Neural progenitor cell (in vitro differentiated cells): ENCODE results near the gene AUTS2. TPM values are rescaled to one million over a fixed set of nuclear protein-coding genes. Genes with fewer than 3 reads are reported as not detected.
"Not testable (repeated sequence)": the region's sequence is repeated elsewhere in the genome, so short reads cannot be mapped to it uniquely, and the experiment has no call there.

Experiments used
- DNase-seq: peaks from one replicate; pipeline ENCODE4 v3.0.0-alpha.2; 2016; ENCODE audit warnings: low spot score
- H2AFZ ChIP-seq: fragments of 200-600 bp; sonication (generic); replicated peaks from 2 replicates; pipeline ENCODE4 v1.6.1; 2016; ENCODE audit warnings: antibody characterized with exemption
- H3F3A ChIP-seq: fragments of 200-600 bp; sonication (generic); 2 replicates; pipeline ENCODE4 v1.6.1; 2016; ENCODE audit warnings: antibody characterized with exemption, low read depth
- H3K27ac ChIP-seq: fragments of 200-600 bp; sonication (generic); 2 replicates; pipeline ENCODE4 v1.5.1; 2016; ENCODE audit warnings: mild to moderate bottlenecking
- H3K27me3 ChIP-seq: fragments of 200-600 bp; sonication (generic); 2 replicates; pipeline ENCODE4 v1.6.1; 2016; ENCODE audit warnings: mild to moderate bottlenecking, moderate library complexity
- H3K36me3 ChIP-seq: fragments of 200-600 bp; sonication (generic); 2 replicates; pipeline ENCODE4 v1.5.1; 2016
- H3K4me1 ChIP-seq: fragments of 200-600 bp; sonication (generic); 2 replicates; pipeline ENCODE4 v1.6.1; 2016; ENCODE audit warnings: mixed run types
- H3K4me2 ChIP-seq: fragments of 200-600 bp; sonication (generic); 2 replicates; pipeline ENCODE4 v1.6.1; 2016
- H3K4me3 ChIP-seq: fragments of 200-600 bp; sonication (generic); 2 replicates; pipeline ENCODE4 v1.5.1; 2016
- H3K79me2 ChIP-seq: fragments of 200-600 bp; sonication (generic); 2 replicates; pipeline ENCODE4 v1.6.1; 2016; ENCODE audit warnings: low read depth
- H3K9ac ChIP-seq: fragments of 200-600 bp; sonication (generic); 2 replicates; pipeline ENCODE4 v1.6.1; 2016
- H3K9me3 ChIP-seq: fragments of 200-600 bp; sonication (generic); 2 replicates; pipeline ENCODE4 v1.5.1; 2016; ENCODE audit warnings: low read depth
- H4K20me1 ChIP-seq: fragments of 200-600 bp; sonication (generic); 2 replicates; pipeline ENCODE4 v1.6.1; 2016; ENCODE audit warnings: low read depth
- H3K27ac Mint-ChIP-seq: 3 replicates; pipeline ENCODE4 v1.8.0; 2021; ENCODE audit warnings: mixed read lengths
- H3K27me3 Mint-ChIP-seq: 2 replicates; pipeline ENCODE4 v1.8.0; 2022; ENCODE audit warnings: low read depth, mild to moderate bottlenecking, inconsistent platforms, moderate library complexity, mixed read lengths; ENCODE audit not compliant: insufficient read depth
- H3K36me3 Mint-ChIP-seq: 3 replicates; pipeline ENCODE4 v1.8.0; 2021; ENCODE audit warnings: mixed read lengths
- H3K4me1 Mint-ChIP-seq: 3 replicates; pipeline ENCODE4 v1.8.0; 2021; ENCODE audit warnings: mixed read lengths
- H3K4me3 Mint-ChIP-seq: 3 replicates; pipeline ENCODE4 v1.8.0; 2021; ENCODE audit warnings: mild to moderate bottlenecking, moderate library complexity, mixed read lengths
- H3K9me3 Mint-ChIP-seq: 3 replicates; pipeline ENCODE4 v1.8.0; 2020; ENCODE audit warnings: mixed read lengths
- EZH2 ChIP-seq: fragments of 200-600 bp; sonication (generic); IDR thresholded peaks from 2 replicates; pipeline ENCODE4 v1.6.1; 2017; ENCODE audit warnings: antibody characterized with exemption, mild to moderate bottlenecking, moderate library complexity
- EZH2phosphoT487 ChIP-seq: fragments of 200-600 bp; sonication (generic); IDR thresholded peaks from 2 replicates; pipeline ENCODE4 v1.6.1; 2017; ENCODE audit warnings: antibody characterized with exemption
- total RNA-seq: library from RNA; depleted of rRNA; stranded (reverse); fragments of >200 nt; gene quantifications from 2 replicates; pipeline ENCODE4 v1.2.3, GENCODE V29; 2015; ENCODE audit warnings: low replicate concordance
- TF ChIP-seq, protein P1 (sequence below): fragments of 200-600 bp; sonication (generic); IDR thresholded peaks from 2 replicates; pipeline ENCODE4 v1.5.1; 2017; ENCODE audit warnings: antibody characterized with exemption, mild to moderate bottlenecking

The AUTS2 gene
- total RNA-seq, 1 donor from 2014 or later: 50.0 TPM

DNA sequence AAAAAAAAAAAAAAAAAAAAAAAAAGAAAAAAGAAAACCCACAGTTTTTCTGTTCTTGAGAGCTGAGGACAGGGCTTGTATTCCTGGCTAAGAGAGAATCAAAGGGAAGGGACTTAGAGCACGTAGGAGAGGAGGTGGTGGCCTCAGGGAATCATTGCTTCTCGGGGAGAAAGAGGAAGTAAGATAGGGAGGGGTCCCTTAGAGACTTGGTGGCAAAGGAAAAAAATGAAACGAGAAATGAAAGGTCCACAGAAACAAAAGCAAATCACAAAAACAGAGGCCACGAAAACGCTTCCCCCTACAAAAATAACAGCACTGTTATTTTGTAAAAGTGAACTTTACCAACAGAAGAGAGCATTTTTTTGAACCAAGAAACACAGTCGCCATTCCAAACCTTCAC lies 1210.6 kb downstream of the AUTS2 start:
- Histone ChIP-seq H4K20me1 (no peaks in the 10 kb centered on the region), H3K4me3 (no peak overlapping the region), H3K9ac (no peak overlapping the region), H3K27me3 (no peaks in the 10 kb centered on the region), H3K4me1 (no peaks in the 10 kb centered on the region), H3F3A (no peaks in the 10 kb centered on the region), H3K36me3 (no peaks in the 10 kb centered on the region), H3K4me2 (no peak overlapping the region), H3K9me3 (no peaks in the 10 kb centered on the region), H3K79me2 (no peaks in the 10 kb centered on the region), H3K27ac (no peak overlapping the region), H2AFZ (no peak overlapping the region)
- Mint-ChIP-seq H3K4me1 (no peaks in the 10 kb centered on the region), H3K27me3 (peaks cover 2% of the 10 kb centered on the region), H3K36me3 (peaks cover 3% of the 10 kb centered on the region), H3K27ac (no peak overlapping the region), H3K9me3 (peaks cover 6% of the 10 kb centered on the region), H3K4me3 (no peak overlapping the region)
- no peak for DNase-seq
- no peak for TF ChIP-seq EZH2phosphoT487
- no peak for TF ChIP-seq EZH2
- TF ChIP-seq, protein P1, sequence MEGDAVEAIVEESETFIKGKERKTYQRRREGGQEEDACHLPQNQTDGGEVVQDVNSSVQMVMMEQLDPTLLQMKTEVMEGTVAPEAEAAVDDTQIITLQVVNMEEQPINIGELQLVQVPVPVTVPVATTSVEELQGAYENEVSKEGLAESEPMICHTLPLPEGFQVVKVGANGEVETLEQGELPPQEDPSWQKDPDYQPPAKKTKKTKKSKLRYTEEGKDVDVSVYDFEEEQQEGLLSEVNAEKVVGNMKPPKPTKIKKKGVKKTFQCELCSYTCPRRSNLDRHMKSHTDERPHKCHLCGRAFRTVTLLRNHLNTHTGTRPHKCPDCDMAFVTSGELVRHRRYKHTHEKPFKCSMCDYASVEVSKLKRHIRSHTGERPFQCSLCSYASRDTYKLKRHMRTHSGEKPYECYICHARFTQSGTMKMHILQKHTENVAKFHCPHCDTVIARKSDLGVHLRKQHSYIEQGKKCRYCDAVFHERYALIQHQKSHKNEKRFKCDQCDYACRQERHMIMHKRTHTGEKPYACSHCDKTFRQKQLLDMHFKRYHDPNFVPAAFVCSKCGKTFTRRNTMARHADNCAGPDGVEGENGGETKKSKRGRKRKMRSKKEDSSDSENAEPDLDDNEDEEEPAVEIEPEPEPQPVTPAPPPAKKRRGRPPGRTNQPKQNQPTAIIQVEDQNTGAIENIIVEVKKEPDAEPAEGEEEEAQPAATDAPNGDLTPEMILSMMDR: no peak

DNA sequence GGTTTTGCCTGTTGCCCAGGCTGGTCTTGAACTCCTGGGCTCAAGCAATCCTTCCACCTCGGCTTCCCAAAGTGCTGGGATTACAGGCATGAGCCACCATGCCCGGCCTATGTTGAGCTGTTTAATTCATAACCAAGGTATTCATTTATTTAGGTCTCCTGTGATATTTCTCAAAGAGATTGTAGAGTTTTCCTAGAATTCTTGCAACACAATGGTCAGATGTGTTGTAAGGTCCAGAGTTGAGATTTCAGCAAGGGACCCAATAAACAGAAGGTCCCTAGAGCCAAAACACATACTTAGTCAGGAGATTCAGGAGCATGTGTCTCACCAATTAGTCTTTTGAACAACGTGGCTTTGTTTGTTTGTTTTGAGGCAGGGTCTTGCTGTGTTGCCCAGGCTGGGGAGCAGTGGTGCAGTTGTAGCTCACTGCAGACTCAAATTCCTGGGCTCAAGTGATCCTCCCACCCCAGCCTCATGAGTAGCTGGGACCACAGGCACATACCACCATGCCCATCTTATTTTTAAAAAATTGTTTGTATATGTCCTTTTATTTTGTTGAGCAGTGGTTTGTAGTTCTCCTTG lies 1212.4 kb downstream of the AUTS2 start:
- peaks cover 2% of the 10 kb centered on the region for H3K27me3 Mint-ChIP-seq
- no peak overlapping the region for H3K27ac Mint-ChIP-seq
- H3K9me3 Mint-ChIP-seq: peaks cover 6% of the 10 kb centered on the region

DNA sequence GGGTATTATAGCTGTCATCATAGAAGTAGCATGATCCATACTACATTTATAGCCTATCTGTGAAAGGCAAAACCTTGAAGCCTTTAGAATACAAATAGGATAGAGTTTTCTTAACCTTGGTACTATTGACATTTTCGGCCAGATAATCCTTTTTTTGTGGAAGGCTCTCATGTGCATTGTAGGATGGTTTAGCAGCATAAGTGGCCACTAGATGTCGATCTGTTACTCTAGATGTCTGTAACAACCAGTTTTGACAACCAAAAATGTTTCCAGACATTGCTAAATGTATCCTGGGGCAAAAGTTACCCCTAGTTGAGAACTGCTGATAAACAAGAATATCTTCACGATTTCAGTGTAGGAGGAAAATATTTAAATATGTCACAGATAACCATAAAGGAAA lies 1214.2 kb downstream of the AUTS2 start:
- peaks cover 9% of the 10 kb centered on the region for H3K9me3 Mint-ChIP-seq
- H3K27me3 Mint-ChIP-seq: peaks cover 2% of the 10 kb centered on the region
- Histone ChIP-seq H3K9ac (no peak overlapping the region), H3K27me3 (no peaks in the 10 kb centered on the region), H3K4me1 (no peaks in the 10 kb centered on the region), H3K27ac (no peak overlapping the region), H2AFZ (no peak overlapping the region), H3K79me2 (no peaks in the 10 kb centered on the region), H3K9me3 (no peaks in the 10 kb centered on the region), H3K36me3 (no peaks in the 10 kb centered on the region), H3K4me2 (no peak overlapping the region), H3F3A (no peaks in the 10 kb centered on the region), H4K20me1 (no peaks in the 10 kb centered on the region), H3K4me3 (no peak overlapping the region)
- no peak overlapping the region for H3K4me3 Mint-ChIP-seq
- DNase-seq: peak; percentile 52
- no peaks in the 10 kb centered on the region for H3K36me3 Mint-ChIP-seq
- H3K27ac Mint-ChIP-seq: no peak overlapping the region
- TF ChIP-seq, protein P1: peak; percentile 66
- TF ChIP-seq EZH2: no peak
- no peaks in the 10 kb centered on the region for H3K4me1 Mint-ChIP-seq

More for the DNA sequence above, 1212.4 kb downstream of the AUTS2 start:
- TF ChIP-seq, protein P1: no peak
- TF ChIP-seq EZH2phosphoT487 (no peak), EZH2 (no peak)
- no peaks in the 10 kb centered on the region for H3K27me3 ChIP-seq
- Mint-ChIP-seq H3K4me3 (no peak overlapping the region), H3K4me1 (no peaks in the 10 kb centered on the region), H3K36me3 (peaks cover 3% of the 10 kb centered on the region)
- H3K4me1 ChIP-seq: no peaks in the 10 kb centered on the region
- no peak overlapping the region for H3K4me3 ChIP-seq
- DNase-seq: no peak
- no peak overlapping the region for H2AFZ ChIP-seq
- H3K79me2 ChIP-seq: no peaks in the 10 kb centered on the region
- no peaks in the 10 kb centered on the region for H3K36me3 ChIP-seq
- H3K9me3 ChIP-seq: no peaks in the 10 kb centered on the region
- H3K27ac ChIP-seq: no peak overlapping the region
- no peak overlapping the region for H3K4me2 ChIP-seq
- no peak overlapping the region for H3K9ac ChIP-seq
- H4K20me1 ChIP-seq: no peaks in the 10 kb centered on the region
- no peaks in the 10 kb centered on the region for H3F3A ChIP-seq

DNA sequence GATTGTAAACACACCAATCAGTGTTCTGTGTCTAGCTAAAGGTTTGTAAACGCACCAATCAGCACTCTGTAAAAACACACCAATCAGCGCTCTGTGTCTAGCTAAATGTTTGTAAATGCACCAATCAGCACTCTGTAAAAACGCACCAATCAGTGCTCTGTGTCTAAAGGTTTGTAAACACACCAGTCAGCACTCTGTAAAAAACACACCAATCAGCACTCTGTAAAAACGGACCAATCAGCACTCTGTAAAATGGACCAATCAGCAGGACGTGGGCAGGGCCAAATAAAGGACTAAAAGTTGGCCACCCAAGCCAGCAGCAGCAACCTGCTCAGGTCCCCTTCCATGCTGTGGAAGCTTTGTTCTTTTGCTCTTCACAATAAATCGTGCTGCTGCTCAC lies 1224.2 kb downstream of the AUTS2 start:
- not testable (repeated sequence) for H2AFZ ChIP-seq, H3K36me3 Mint-ChIP-seq, H3K9me3 ChIP-seq, H3K27me3 Mint-ChIP-seq, H3K27ac Mint-ChIP-seq, H3K4me1 Mint-ChIP-seq, H4K20me1 ChIP-seq, H3K79me2 ChIP-seq, H3K4me1 ChIP-seq, H3K27me3 ChIP-seq, H3K4me3 Mint-ChIP-seq, H3K36me3 ChIP-seq, H3F3A ChIP-seq, DNase-seq, H3K9ac ChIP-seq, H3K4me3 ChIP-seq, H3K27ac ChIP-seq, H3K4me2 ChIP-seq
- peaks cover 10% of the 10 kb centered on the region for H3K9me3 Mint-ChIP-seq
